SU-DHL-6 (cell line): ENCODE data around the gene GAL3ST3.

Experiments used
- H2AFZ ChIP-seq: fragments of 200-600 bp; sonication (generic); 2 replicates; pipeline ENCODE4 v1.6.1; 2014; ENCODE audit warnings: low read depth, mild to moderate bottlenecking, moderate library complexity, mixed read lengths, antibody characterized with exemption, low read length; ENCODE audit not compliant: severe bottlenecking
- H3F3A ChIP-seq: fragments of 200-600 bp; shearing (Covaris generic); 2 replicates; pipeline ENCODE4 v1.6.0; 2016; ENCODE audit warnings: antibody characterized with exemption, mild to moderate bottlenecking; ENCODE audit not compliant: insufficient read depth
- H3K27ac ChIP-seq: fragments of 200-600 bp; sonication (generic); 2 replicates; pipeline ENCODE4 v1.5.1; 2016; ENCODE audit warnings: low read depth, mild to moderate bottlenecking, low read length, moderate library complexity, mixed read lengths
- H3K27me3 ChIP-seq: fragments of 200-600 bp; sonication (generic), shearing (Covaris generic); 2 replicates; pipeline ENCODE4 v1.6.0; 2014; ENCODE audit warnings: mild to moderate bottlenecking, low read length
- H3K36me3 ChIP-seq: fragments of 200-600 bp; sonication (generic); 2 replicates; pipeline ENCODE4 v1.6.1; 2014; ENCODE audit warnings: mild to moderate bottlenecking, low read length, mixed read lengths
- H3K4me2 ChIP-seq: fragments of 300-600, 200-600 bp; shearing (Covaris generic), sonication (generic); 2 replicates; pipeline ENCODE4 v1.6.0; 2014; ENCODE audit warnings: low read length, low read depth, mild to moderate bottlenecking; ENCODE audit not compliant: poor library complexity, severe bottlenecking
- H3K4me3 ChIP-seq: fragments of 200-600 bp; sonication (generic); 2 replicates; pipeline ENCODE4 v1.5.1; 2014; ENCODE audit warnings: antibody characterized with exemption, low read length, mild to moderate bottlenecking, mixed read lengths; ENCODE audit not compliant: insufficient read depth, poor library complexity, severe bottlenecking
- H3K79me2 ChIP-seq: fragments of 200-600 bp; sonication (generic); 2 replicates; pipeline ENCODE4 v1.6.1; 2014; ENCODE audit warnings: mild to moderate bottlenecking, low read length, moderate library complexity; ENCODE audit not compliant: insufficient read depth
- H3K9ac ChIP-seq: fragments of 200-600 bp; sonication (generic); 2 replicates; pipeline ENCODE4 v1.7.0; 2014; ENCODE audit warnings: mild to moderate bottlenecking, low read length
- H3K9me2 ChIP-seq: fragments of 200-600 bp; sonication (generic); replicated peaks from 2 replicates; pipeline ENCODE4 v1.6.1; 2014; ENCODE audit warnings: low read length; ENCODE audit not compliant: insufficient read depth
- H3K9me3 ChIP-seq: fragments of 200-600 bp; sonication (generic); 2 replicates; pipeline ENCODE4 v1.6.1; 2014; ENCODE audit warnings: low read length, mixed read lengths; ENCODE audit not compliant: insufficient read depth
- H4K20me1 ChIP-seq: fragments of 200-600 bp; sonication (generic); 2 replicates; pipeline ENCODE4 v1.6.1; 2014; ENCODE audit warnings: low read depth, mild to moderate bottlenecking, antibody characterized with exemption, low read length, moderate library complexity, mixed read lengths
- EZH2phosphoT487 ChIP-seq: fragments of 200-600 bp; sonication (generic), shearing (Covaris generic); conservative IDR thresholded peaks from 2 replicates; pipeline ENCODE4 v1.6.1; 2018; ENCODE audit warnings: mild to moderate bottlenecking, antibody characterized with exemption, low read length, moderate library complexity, mixed read lengths
- TF ChIP-seq, protein P1 (sequence below): fragments of 200-600 bp; sonication (generic); IDR thresholded peaks from one replicate; pipeline ENCODE4 v1.5.1; 2017; ENCODE audit warnings: antibody characterized with exemption, mild to moderate bottlenecking, low read length, moderate library complexity; ENCODE audit not compliant: insufficient read depth, poor library complexity, severe bottlenecking

GAL3ST3 gene

DNA sequence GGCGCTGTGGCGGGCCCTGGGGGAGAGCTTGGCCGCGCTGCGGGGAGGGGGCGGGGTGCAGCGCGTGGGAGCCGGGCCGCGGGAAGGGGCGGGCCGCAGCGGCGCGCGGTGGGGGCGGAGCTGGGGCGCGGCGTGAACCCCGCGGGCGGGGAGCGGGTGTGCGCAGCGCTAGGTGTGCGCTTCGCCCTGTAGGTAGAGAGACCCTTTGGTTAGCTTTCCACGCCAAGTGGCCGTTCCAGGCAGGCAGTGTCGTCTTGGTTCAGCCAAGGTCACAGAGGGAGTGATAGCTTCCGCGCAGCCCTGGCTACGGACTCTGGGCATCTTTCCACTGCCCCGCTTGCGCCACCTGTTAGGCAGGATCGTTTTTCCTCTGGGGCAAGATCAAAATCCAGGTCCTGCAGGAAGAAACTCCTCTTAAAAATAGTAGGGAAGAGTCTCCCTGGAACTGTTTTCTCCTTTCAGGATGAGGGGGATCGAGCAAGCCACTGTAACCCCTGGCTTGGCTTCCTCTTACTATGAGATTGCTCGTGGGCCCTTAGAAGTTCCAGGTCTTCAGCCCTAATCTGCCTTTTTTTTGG is 46.2 kb downstream of the GAL3ST3 start:
- Histone ChIP-seq H3K27me3 (no peaks in the 10 kb centered on the region), H3K9me3 (no peaks in the 10 kb centered on the region), H3F3A (peaks cover 4% of the 10 kb centered on the region; the same call in 1 of the 2 replicates), H3K36me3 (peaks cover 3% of the 10 kb centered on the region; the same call in 1 of the 2 replicates), H3K4me3 (peak overlapping the region; percentile 87), H3K9ac (peak overlapping the region; percentile 78), H3K79me2 (peaks cover 26% of the 10 kb centered on the region), H4K20me1 (no peaks in the 10 kb centered on the region; the same call in 1 of the 2 replicates), H2AFZ (peak overlapping the region; percentile 39), H3K9me2 (no peaks in the 10 kb centered on the region), H3K27ac (peak overlapping the region; percentile 89), H3K4me2 (peak overlapping the region; percentile 80)
- TF ChIP-seq, protein P1, sequence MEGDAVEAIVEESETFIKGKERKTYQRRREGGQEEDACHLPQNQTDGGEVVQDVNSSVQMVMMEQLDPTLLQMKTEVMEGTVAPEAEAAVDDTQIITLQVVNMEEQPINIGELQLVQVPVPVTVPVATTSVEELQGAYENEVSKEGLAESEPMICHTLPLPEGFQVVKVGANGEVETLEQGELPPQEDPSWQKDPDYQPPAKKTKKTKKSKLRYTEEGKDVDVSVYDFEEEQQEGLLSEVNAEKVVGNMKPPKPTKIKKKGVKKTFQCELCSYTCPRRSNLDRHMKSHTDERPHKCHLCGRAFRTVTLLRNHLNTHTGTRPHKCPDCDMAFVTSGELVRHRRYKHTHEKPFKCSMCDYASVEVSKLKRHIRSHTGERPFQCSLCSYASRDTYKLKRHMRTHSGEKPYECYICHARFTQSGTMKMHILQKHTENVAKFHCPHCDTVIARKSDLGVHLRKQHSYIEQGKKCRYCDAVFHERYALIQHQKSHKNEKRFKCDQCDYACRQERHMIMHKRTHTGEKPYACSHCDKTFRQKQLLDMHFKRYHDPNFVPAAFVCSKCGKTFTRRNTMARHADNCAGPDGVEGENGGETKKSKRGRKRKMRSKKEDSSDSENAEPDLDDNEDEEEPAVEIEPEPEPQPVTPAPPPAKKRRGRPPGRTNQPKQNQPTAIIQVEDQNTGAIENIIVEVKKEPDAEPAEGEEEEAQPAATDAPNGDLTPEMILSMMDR = no peak
- TF ChIP-seq EZH2phosphoT487 = no peak

DNA sequence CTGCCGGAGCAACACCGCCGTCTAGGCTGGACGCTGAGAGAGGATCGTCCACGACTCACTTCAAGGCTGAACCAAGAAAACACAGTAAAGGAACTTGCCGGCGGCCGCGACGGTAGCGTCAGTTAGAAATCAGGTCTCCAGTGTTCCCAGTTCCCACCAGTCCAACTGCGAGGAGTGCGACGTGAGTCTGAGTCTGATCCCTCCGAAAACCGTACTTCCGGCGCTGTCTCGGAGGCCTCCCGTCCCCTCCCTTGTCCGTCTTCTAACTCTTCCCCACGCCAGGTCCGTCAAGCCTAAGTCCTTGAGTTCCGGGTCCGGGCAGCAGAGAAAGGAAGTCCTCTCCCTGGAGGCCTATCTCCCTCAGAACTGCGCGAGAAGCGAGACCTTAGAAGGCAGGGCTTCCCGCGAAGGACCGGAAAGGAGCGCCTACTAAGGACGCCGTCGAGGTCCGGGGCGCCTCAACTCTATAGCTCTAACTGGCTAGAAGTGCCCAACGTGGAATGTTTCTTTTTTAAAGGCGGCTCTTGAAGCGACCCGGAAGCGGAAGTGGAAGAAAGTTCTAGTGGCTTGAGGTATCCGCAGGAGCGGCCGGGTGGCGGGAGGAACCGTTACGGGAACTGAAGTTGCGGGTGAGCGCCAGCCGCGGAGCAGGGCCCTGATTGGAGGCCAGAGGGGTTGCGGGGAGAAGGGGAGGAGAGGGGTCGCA is 46.9 kb downstream of the GAL3ST3 start, which contains the start of the genes BANF1 and EIF1AD:
TSS of gene BANF1 (plus strand) at position 562 of the 706 bp plus-strand sequence. CDS start 748 bp downstream, outside the sequence.
TSS of gene EIF1AD (minus strand) at position 216 of the 706 bp plus-strand sequence. CDS start 1,768 bp downstream, outside the sequence.
- peaks cover 26% of the 10 kb centered on the region for H3K79me2 ChIP-seq
- TF ChIP-seq, protein P1 = no peak
- no peak for TF ChIP-seq EZH2phosphoT487
- H3K27me3 ChIP-seq = no peaks in the 10 kb centered on the region
- H3K9me3 ChIP-seq = no peaks in the 10 kb centered on the region
- no peaks in the 10 kb centered on the region for H3K9me2 ChIP-seq
- H3K4me2 ChIP-seq = peak within 1 kb of the TSS; percentile 80
- peaks cover 4% of the 10 kb centered on the region; the same call in 1 of the 2 replicates for H3F3A ChIP-seq
- peak within 1 kb of the TSS; percentile 39 for H2AFZ ChIP-seq
- H4K20me1 ChIP-seq = no peaks in the 10 kb centered on the region; the same call in 1 of the 2 replicates
- H3K9ac ChIP-seq = peak within 1 kb of the TSS; percentile 78
- peak within 1 kb of the TSS; percentile 87 for H3K4me3 ChIP-seq
- peak within 1 kb of the TSS; percentile 89 for H3K27ac ChIP-seq
- H3K36me3 ChIP-seq = peaks cover 3% of the 10 kb centered on the region; the same call in 1 of the 2 replicates

DNA sequence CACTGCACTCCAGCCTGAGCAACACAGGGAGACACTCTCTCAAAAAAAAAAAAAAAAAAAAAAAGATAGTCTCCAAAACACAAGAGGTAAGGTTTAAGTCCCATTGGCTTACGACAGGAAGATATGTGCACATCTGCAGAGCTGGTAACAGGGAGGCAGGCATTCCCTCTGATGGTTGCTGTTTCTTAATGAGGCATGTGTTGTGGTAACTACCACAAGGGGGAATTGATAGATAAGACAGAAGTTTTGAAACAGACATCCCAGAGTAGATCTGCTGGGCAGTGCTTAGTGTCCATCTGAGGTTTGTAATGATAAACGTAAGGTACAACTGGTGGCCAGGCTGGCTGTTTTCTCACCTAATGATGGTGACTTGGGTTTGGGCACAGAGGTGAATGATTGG is 51.7 kb downstream of the GAL3ST3 start:
- peaks cover 3% of the 10 kb centered on the region; the same call in 1 of the 2 replicates for H3K36me3 ChIP-seq
- H3K79me2 ChIP-seq = peaks cover 17% of the 10 kb centered on the region
- no peaks in the 10 kb centered on the region for H3F3A ChIP-seq
- TF ChIP-seq, protein P1 = no peak
- no peak for TF ChIP-seq EZH2phosphoT487
- no peaks in the 10 kb centered on the region for H3K9me3 ChIP-seq
- no peak overlapping the region for H3K27ac ChIP-seq
- H2AFZ ChIP-seq = no peak overlapping the region
- no peak overlapping the region for H3K9ac ChIP-seq
- no peaks in the 10 kb centered on the region for H3K27me3 ChIP-seq
- H3K4me3 ChIP-seq = no peak overlapping the region
- H3K4me2 ChIP-seq = no peak overlapping the region
- H3K9me2 ChIP-seq = no peaks in the 10 kb centered on the region
- H4K20me1 ChIP-seq = no peaks in the 10 kb centered on the region; the same call in 1 of the 2 replicates
